GM12891 (cell line): Measurements from ENCODE around the gene CANT1.

Experiments used
- PAX5 ChIP-seq: IDR thresholded peaks from 2 replicates; pipeline ENCODE4 v1.6.1; 2011; ENCODE audit warnings: low read length, moderate library complexity, mild to moderate bottlenecking; ENCODE audit not compliant: insufficient read depth, severe bottlenecking
- POLR2A ChIP-seq: IDR thresholded peaks from 2 replicates; pipeline ENCODE4 v1.6.1; 2011; ENCODE audit warnings: low read depth, low read length, control low read depth
- POLR2AphosphoS5 ChIP-seq: IDR thresholded peaks from 2 replicates; pipeline ENCODE4 v1.6.1; 2011; ENCODE audit warnings: low read depth, low read length, control low read depth
- TAF1 ChIP-seq: IDR thresholded peaks from 2 replicates; pipeline ENCODE4 v1.6.1; 2011; ENCODE audit warnings: low read depth, low read length, control low read depth

DNA sequence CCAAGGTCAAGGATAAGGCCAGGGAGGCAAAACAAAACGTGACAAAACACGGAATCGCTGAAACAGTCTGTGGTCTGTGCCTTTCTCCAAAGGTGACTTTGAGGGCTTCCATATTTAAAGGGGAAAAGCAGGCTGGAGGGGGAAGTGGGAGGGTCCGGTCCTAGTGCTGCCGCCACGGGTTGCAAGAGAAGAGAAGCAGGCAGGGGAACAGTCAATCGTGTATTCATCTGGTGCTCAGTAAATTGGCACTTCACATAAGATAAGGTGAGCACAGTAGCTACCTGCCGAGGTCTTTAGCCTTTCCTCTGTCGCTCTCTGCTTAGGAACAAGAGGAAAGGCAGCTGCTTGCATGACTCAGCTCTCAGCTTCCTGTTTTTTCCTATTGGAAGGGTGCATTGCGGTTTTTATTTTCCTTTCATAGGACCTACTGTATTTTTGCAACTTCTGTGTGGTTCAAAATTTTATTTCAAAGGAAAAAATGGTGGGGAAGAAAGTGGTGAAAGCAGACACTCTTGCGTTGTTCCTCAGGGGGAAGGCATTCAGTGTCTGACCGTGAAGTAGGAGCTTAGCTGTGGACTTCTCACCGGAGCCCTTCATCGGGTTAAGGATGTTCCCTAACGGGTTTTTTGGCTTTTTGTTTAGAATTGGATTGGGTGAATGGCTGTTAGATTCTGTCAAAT lies 22.8 kb downstream of the CANT1 start:
- TF ChIP-seq TAF1 (no peak), POLR2AphosphoS5 (no peak), POLR2A (no peak), PAX5 (no peak)
